SK-N-SH treated with all-trans-retinoic acid at 6 μM for 48 hours (cell line): ENCODE results near the gene STEAP2.

ENCODE experiments used
- ARNTL ChIP-seq: fragments of 450-650 bp; formaldehyde crosslinking; IDR thresholded peaks from 2 replicates; pipeline ENCODE4 v1.5.0; 2020; ENCODE audit warnings: low read depth, mild to moderate bottlenecking, moderate library complexity, borderline replicate concordance
- CREB5 ChIP-seq: fragments of 250-450 bp; sonication (Bioruptor Pico); IDR thresholded peaks from 2 replicates; pipeline ENCODE4 v1.5.1; 2020; ENCODE audit warnings: low read depth, mild to moderate bottlenecking, moderate library complexity
- CSDC2 ChIP-seq: fragments of 250-450 bp; sonication (Bioruptor Pico); IDR thresholded peaks from 2 replicates; pipeline ENCODE4 v1.5.0; 2020; ENCODE audit warnings: mild to moderate bottlenecking, moderate library complexity
- CSRNP3 ChIP-seq: fragments of 250-450 bp; sonication (Bioruptor Pico); IDR thresholded peaks from 2 replicates; pipeline ENCODE4 v1.5.1; 2021; ENCODE audit warnings: mild to moderate bottlenecking, moderate library complexity
- GLIS3 ChIP-seq: fragments of 250-450 bp; sonication (Bioruptor Pico); IDR thresholded peaks from 2 replicates; pipeline ENCODE4 v1.5.0; 2020; ENCODE audit warnings: mild to moderate bottlenecking, moderate library complexity
- PATZ1 ChIP-seq: fragments of 250-450 bp; sonication (Bioruptor Pico); IDR thresholded peaks from 2 replicates; pipeline ENCODE4 v1.8.0; 2020; ENCODE audit warnings: mild to moderate bottlenecking, moderate library complexity, borderline replicate concordance
- RARB ChIP-seq: fragments of 250-450 bp; sonication (Bioruptor Pico); IDR thresholded peaks from 2 replicates; pipeline ENCODE4 v1.8.0; 2021; ENCODE audit warnings: mild to moderate bottlenecking, moderate library complexity
- ZFP30 ChIP-seq: fragments of 450-650 bp; formaldehyde crosslinking; IDR thresholded peaks from 2 replicates; pipeline ENCODE4 v1.5.0; 2022; ENCODE audit warnings: mild to moderate bottlenecking, moderate library complexity
- ZNF565 ChIP-seq: fragments of 450-650 bp; formaldehyde crosslinking; conservative IDR thresholded peaks from 2 replicates; pipeline ENCODE4 v1.5.0; 2020; ENCODE audit warnings: low read depth, mild to moderate bottlenecking, moderate library complexity

DNA sequence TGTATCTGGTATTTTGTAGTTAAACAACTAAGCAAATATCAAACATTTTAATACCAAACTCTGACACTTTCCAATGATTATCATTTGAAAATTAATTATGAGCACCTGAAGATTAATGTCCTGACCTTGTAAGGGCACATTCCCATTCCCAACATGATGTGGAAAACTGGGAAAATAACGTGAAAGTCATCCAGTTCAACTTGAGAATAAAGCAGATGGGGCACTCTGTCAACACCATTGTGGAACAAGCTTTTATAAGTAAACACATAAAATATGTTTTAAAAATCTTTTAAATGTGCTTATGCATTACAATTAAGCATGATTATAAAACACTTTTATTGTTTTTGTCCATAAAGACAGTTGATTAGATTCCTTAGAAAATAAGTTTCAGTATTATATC, 14.1 kb downstream of the STEAP2 start:
- TF ChIP-seq PATZ1 (CRISPR knock-in tag) = no peak
- TF ChIP-seq CSDC2 (CRISPR knock-in tag) = no peak
- TF ChIP-seq CREB5 (CRISPR knock-in tag) = no peak
- TF ChIP-seq CSRNP3 (CRISPR knock-in tag) = no peak
- TF ChIP-seq ZFP30 (CRISPR knock-in tag) = no peak
- no peak for TF ChIP-seq ZNF565 (CRISPR knock-in tag)
- no peak for TF ChIP-seq ARNTL (CRISPR knock-in tag)
- TF ChIP-seq GLIS3 = no peak
- TF ChIP-seq RARB (CRISPR knock-in tag) = no peak
